HepG2 (cell line): ENCODE results near the gene STRADB. TPM values are rescaled to one million over a fixed set of nuclear protein-coding genes. Genes with fewer than 3 reads are reported as not detected.

Experiments used
- ATAC-seq: fragments of 200-7000 bp; cut with Tn5 transposase; 3 replicates; pipeline ENCODE4 v1.9.1; 2020; ENCODE audit warnings: mild to moderate bottlenecking, moderate library complexity
- BruUV-seq: library from RNA; stranded (reverse); fragments of 400-500 nt; replicated peaks from 2 replicates; lab custom pipeline; 2021; lab: Mats Ljungman, UMichigan
- CTCF ChIA-PET: fragments of 300-600 bp; formaldehyde crosslinking; extraction: SDS; loops from one replicate; lab custom pipeline; 2021; ENCODE audit warnings: low total read pairs, inconsistent platforms, low intra/inter-chr PET ratio; lab: Yijun Ruan, JAX
- POLR2A ChIA-PET: fragments of 350-600 bp; sonication (Branson Sonifier 250); formaldehyde crosslinking; loops from one replicate; lab custom pipeline; 2020; ENCODE audit warnings: antibody characterized with exemption, inconsistent platforms; lab: Yijun Ruan, JAX
- DNase-seq: peaks from one replicate; pipeline ENCODE4 v3.0.0-alpha.2; 2015; ENCODE audit warnings: low spot score
- FAIRE-seq: peaks from 3 replicates; lab custom pipeline; 2011; peaks lifted over from hg19 to GRCh38; lab: Jason Lieb, UNC
- H2AFZ ChIP-seq: one replicate; pipeline ENCODE4 v1.6.1; 2011; ENCODE audit warnings: low read length, inconsistent platforms
- H3K27ac ChIP-seq: fragments of 300-600 bp; 3 replicates; pipeline ENCODE4 v1.8.0; 2011; ENCODE audit warnings: mixed run types, mild to moderate bottlenecking, mixed read lengths, low read length, inconsistent platforms; ENCODE audit not compliant: insufficient read depth; ENCODE audit errors: extremely low read length
- H3K27me3 ChIP-seq, 2 experiments: fragments of 200-600 bp in 1 of 2; 2 replicates in 1 of 2; 3 replicates in 1 of 2; pipeline versions ENCODE4 v1.6.0 to v1.8.0; 2011; ENCODE audit warnings: low read length in 2 of 2, mild to moderate bottlenecking in 2 of 2, moderate library complexity in 2 of 2, inconsistent platforms in 1 of 2; ENCODE audit not compliant: insufficient read depth in 2 of 2, control insufficient read depth in 1 of 2
- H3K36me3 ChIP-seq, 2 experiments: fragments of 200-600 bp in 1 of 2; replicated peaks in 1 of 2; 2 replicates in 1 of 2; 3 replicates in 1 of 2; pipeline versions ENCODE4 v1.5.1 to v1.8.0; 2011; ENCODE audit warnings: low read length in 2 of 2, inconsistent platforms in 1 of 2; ENCODE audit not compliant: insufficient read depth in 2 of 2, control insufficient read depth in 1 of 2
- H3K4me1 ChIP-seq: 2 replicates; pipeline ENCODE4 v1.5.1; 2012; ENCODE audit warnings: low read length, inconsistent platforms; ENCODE audit not compliant: insufficient read depth
- H3K4me2 ChIP-seq: 2 replicates; pipeline ENCODE4 v1.6.0; 2011; ENCODE audit warnings: low read depth, low read length, inconsistent platforms
- H3K4me3 ChIP-seq, 3 experiments: fragments of 200-600 bp in 1 of 3; sonication (generic), shearing (Covaris generic) in 1 of 3; replicated peaks in 1 of 3; 2 replicates each; pipeline ENCODE4 v1.5.1; 2011 to 2016; ENCODE audit warnings: low read length in 3 of 3, inconsistent platforms in 2 of 3, low read depth in 2 of 3, mild to moderate bottlenecking in 2 of 3, control low read depth in 1 of 3, mixed read lengths in 1 of 3; ENCODE audit not compliant: insufficient read depth in 1 of 3
- H3K79me2 ChIP-seq: one replicate; pipeline ENCODE4 v1.6.1; 2011; ENCODE audit warnings: low read length, inconsistent platforms; ENCODE audit not compliant: insufficient read depth
- H3K9ac ChIP-seq: 2 replicates; pipeline ENCODE4 v1.6.0; 2011; ENCODE audit warnings: mild to moderate bottlenecking, low read depth, low read length, inconsistent platforms; ENCODE audit not compliant: insufficient read depth
- H3K9me3 ChIP-seq: 2 replicates; pipeline ENCODE4 v1.5.1; 2012; ENCODE audit warnings: mild to moderate bottlenecking, low read length
- H4K20me1 ChIP-seq: 2 replicates; pipeline ENCODE4 v1.6.0; 2011; ENCODE audit warnings: inconsistent platforms, mild to moderate bottlenecking, low read length, moderate library complexity; ENCODE audit not compliant: insufficient read depth
- FOXK2 ChIP-seq: fragments of 450-650 bp; IDR thresholded peaks from 2 replicates; pipeline ENCODE4 v1.6.1; 2016
- HMG20A ChIP-seq: IDR thresholded peaks from 2 replicates; pipeline ENCODE4 v1.6.1; 2016; ENCODE audit warnings: borderline replicate concordance
- NPAS2 ChIP-seq: sonication (generic); formaldehyde crosslinking; IDR thresholded peaks from 2 replicates; pipeline ENCODE4 v1.8.0; 2022; ENCODE audit warnings: mild to moderate bottlenecking, missing genetic modification reagents, borderline replicate concordance
- RARG ChIP-seq: sonication (generic); formaldehyde crosslinking; IDR thresholded peaks from 2 replicates; pipeline ENCODE4 v1.4.0; 2020; ENCODE audit warnings: low read depth, mild to moderate bottlenecking, missing genetic modification reagents
- SRSF9 ChIP-seq: fragments of 200-400 bp; formaldehyde crosslinking; IDR thresholded peaks from 2 replicates; pipeline ENCODE4 v1.6.1; 2018; ENCODE audit warnings: borderline replicate concordance, mild to moderate bottlenecking, low read depth, low read length; ENCODE audit not compliant: insufficient read depth, poor library complexity, severe bottlenecking
- ZKSCAN8 ChIP-seq: IDR thresholded peaks from 2 replicates; pipeline ENCODE4 v1.6.1; 2016; ENCODE audit warnings: borderline replicate concordance, missing genetic modification reagents, missing compliant biosample characterization
- ZNF883 ChIP-seq: sonication (generic); formaldehyde crosslinking; IDR thresholded peaks from 2 replicates; pipeline ENCODE4 v1.5.1; 2020; ENCODE audit warnings: mild to moderate bottlenecking, missing genetic modification reagents; ENCODE audit errors: not compliant biosample characterization
- WGBS: methylation state at CpG from one replicate; pipeline ENCODE4 v1.1.6; 2017; ENCODE audit warnings: low lambda C conversion rate; 5-methylcytosine and 5-hydroxymethylcytosine counted together
- in situ Hi-C: cut with HindIII; loops from 2 replicates; pipeline ENCODE4 v1.10.0; 2017; ENCODE audit warnings: low pct_unique_long_range_greater_than_20kb; ENCODE audit not compliant: extremely low pct_ligation_motif_present
- intact Hi-C: fragments of 100-400 bp; cut with micrococcal nuclease; formaldehyde crosslinking; loops from one replicate; pipeline ENCODE4 v1.10.0; 2022; ENCODE audit not compliant: unreplicated experiment
- polyA plus RNA-seq, 8 experiments: library from polyadenylated mRNA; depleted of rRNA in 3 of 8; stranded (reverse) in 7 of 8; unstranded in 1 of 8; fragments of >200 nt; fragmentation: Illumina TruSeq in 4 of 8; extraction: Trizol in 4 of 8; gene quantifications; 2 replicates each; pipeline versions ENCODE4 v1.2.1 to v1.2.3, GENCODE V29; 2011 to 2016; ENCODE audit warnings: low read depth in 4 of 8, missing spikeins in 1 of 8, mixed read lengths in 1 of 8; ENCODE audit not compliant: insufficient read depth in 1 of 8
- total RNA-seq, 5 experiments: library from RNA; depleted of rRNA; stranded (reverse); fragments of >200 nt; fragmentation: Illumina TruSeq; extraction: Trizol; gene quantifications; 2 replicates each; pipeline ENCODE4 v1.2.3, GENCODE V29; 2016; ENCODE audit warnings: low read depth in 1 of 5
- TF ChIP-seq, protein P1 (sequence below): IDR thresholded peaks from 2 replicates; pipeline ENCODE4 v1.4.0; 2020; ENCODE audit warnings: mild to moderate bottlenecking, missing genetic modification reagents
- TF ChIP-seq, protein P2 (sequence below): sonication (generic); formaldehyde crosslinking; IDR thresholded peaks from 2 replicates; pipeline ENCODE4 v1.4.0; 2020; ENCODE audit warnings: missing genetic modification reagents, low read depth, mild to moderate bottlenecking, borderline replicate concordance

STRADB gene
- total and polyA plus RNA-seq, 2 of the 13 experiments (the other 11 are each of a cell fraction or from before 2014, with no cell fraction given), result 34.1 to 66.6 TPM

DNA sequence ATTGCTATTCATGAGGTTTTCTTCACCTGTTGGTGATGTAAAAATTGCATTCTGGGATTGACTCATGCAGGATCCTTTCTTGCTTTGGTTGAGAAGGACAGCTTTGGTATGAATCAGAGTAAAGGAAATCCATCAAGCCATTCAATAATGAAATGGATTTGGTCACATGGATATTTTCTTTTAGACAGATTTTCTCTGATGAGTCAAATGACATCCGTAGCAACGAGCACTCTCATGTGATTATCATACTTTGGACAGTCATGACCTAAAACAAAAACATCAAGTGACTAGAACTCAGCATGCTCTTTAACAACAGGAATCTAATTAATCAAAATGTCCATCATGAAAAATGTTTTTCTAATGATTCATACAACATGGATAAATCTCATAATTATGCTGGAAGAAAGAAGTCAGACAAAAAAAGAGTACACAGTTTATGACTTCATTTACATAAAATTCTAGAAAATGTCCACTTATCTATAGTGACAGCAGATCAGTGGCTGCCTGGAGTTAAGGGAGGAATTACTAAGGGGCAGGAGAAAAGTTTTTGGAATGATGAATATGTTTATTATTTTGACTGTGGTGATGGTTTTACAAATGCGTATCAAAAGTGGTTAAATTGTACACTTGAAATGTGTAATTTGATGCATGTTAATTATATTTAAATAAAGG, 31.0 kb upstream of the STRADB start (continued):
- TF ChIP-seq FOXK2, result no peak
- TF ChIP-seq, protein P1, sequence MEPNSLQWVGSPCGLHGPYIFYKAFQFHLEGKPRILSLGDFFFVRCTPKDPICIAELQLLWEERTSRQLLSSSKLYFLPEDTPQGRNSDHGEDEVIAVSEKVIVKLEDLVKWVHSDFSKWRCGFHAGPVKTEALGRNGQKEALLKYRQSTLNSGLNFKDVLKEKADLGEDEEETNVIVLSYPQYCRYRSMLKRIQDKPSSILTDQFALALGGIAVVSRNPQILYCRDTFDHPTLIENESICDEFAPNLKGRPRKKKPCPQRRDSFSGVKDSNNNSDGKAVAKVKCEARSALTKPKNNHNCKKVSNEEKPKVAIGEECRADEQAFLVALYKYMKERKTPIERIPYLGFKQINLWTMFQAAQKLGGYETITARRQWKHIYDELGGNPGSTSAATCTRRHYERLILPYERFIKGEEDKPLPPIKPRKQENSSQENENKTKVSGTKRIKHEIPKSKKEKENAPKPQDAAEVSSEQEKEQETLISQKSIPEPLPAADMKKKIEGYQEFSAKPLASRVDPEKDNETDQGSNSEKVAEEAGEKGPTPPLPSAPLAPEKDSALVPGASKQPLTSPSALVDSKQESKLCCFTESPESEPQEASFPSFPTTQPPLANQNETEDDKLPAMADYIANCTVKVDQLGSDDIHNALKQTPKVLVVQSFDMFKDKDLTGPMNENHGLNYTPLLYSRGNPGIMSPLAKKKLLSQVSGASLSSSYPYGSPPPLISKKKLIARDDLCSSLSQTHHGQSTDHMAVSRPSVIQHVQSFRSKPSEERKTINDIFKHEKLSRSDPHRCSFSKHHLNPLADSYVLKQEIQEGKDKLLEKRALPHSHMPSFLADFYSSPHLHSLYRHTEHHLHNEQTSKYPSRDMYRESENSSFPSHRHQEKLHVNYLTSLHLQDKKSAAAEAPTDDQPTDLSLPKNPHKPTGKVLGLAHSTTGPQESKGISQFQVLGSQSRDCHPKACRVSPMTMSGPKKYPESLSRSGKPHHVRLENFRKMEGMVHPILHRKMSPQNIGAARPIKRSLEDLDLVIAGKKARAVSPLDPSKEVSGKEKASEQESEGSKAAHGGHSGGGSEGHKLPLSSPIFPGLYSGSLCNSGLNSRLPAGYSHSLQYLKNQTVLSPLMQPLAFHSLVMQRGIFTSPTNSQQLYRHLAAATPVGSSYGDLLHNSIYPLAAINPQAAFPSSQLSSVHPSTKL (CRISPR knock-in tag), result no peak
- TF ChIP-seq SRSF9, result no peak
- TF ChIP-seq ZNF883 (CRISPR knock-in tag), result no peak
- TF ChIP-seq, protein P2, sequence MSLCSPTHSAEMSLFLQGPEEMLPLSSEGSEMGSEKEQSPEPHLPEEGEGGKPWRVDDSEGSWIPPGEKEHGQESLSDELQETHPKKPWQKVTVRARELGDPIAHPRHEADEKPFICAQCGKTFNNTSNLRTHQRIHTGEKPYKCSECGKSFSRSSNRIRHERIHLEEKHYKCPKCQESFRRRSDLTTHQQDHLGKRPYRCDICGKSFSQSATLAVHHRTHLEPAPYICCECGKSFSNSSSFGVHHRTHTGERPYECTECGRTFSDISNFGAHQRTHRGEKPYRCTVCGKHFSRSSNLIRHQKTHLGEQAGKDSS (CRISPR knock-in tag), result no peak
- no peak for TF ChIP-seq RARG
- TF ChIP-seq NPAS2 (CRISPR knock-in tag), result no peak

DNA sequence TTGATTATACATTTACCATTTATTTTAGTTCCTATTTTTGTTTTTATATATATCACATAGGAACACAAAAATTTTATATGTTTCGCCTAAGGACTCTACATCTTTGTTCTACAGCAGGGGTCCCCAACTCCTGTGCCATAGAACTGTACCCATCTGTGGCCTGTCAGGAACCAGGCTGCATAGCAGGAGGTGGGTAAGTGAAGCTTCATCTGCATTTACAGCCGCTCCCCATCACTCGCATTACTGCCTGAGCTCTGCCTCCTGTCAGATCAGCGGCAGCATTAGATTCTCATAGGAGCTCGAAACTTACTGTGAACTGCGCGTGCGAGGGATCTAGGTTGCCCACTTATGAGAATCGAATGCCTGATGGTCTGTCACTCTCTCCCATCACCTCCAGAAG, 25.6 kb upstream of the STRADB start:
- in situ Hi-C loops, result no loop called here
- WGBS, result 91% methylated on average over 9 of the region's 9 CpGs

More for the DNA sequence above, 25.6 kb upstream of the STRADB start:
- H3K36me3 ChIP-seq, result no peaks in the 10 kb centered on the region
- H3K9me3 ChIP-seq, result no peaks in the 10 kb centered on the region
- TF ChIP-seq ZKSCAN8 (CRISPR knock-in tag), result no peak
- no peak for TF ChIP-seq HMG20A (CRISPR knock-in tag)
- TF ChIP-seq, all 625 proteins: peak for 0
- Histone ChIP-seq H2AFZ (no peak overlapping the region), H3K27me3 (no peaks in the 10 kb centered on the region), H3K79me2 (peaks cover 3% of the 10 kb centered on the region), H3K27ac (no peak overlapping the region), H3K9ac (no peak overlapping the region), H4K20me1 (no peaks in the 10 kb centered on the region), H3K4me3 (no peak overlapping the region), H3K4me1 (peaks cover 25% of the 10 kb centered on the region), H3K4me2 (no peak overlapping the region)
- no peak for FAIRE-seq
- intact Hi-C loops, result no loop called here
- ChIA-PET POLR2A (no interaction called here), CTCF (no interaction called here)
- no peak for ATAC-seq
- no peak for DNase-seq
- no TSS peak for BruUV-seq
